ENCODE measurements around the gene CNGB1.

CNGB1 gene

DNA sequence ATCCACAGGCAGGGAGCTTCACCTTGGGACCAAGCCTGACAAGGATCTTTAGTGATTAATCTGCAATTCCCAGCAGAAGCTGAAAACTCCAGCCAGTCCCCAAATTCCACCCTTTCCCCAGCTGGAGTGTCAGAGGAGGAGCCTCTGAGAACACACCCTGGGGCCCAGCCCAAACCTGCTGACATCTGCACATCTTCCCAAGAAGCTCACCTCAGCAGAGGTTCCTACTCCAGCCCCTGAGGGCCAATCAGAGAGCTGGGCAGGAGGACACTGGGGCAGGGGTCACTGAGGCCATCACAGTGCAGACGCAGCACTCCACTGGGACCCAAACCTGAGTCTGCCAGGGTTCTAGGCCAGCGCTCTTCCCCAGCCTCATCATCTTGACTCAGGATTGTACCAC is 44.9 kb downstream of the CNGB1 start:
- FAIRE-seq, result no peak
- no peak for DNase-seq (ENCODE audit: insufficient read length, low spot score)
- TF ChIP-seq, protein P1, sequence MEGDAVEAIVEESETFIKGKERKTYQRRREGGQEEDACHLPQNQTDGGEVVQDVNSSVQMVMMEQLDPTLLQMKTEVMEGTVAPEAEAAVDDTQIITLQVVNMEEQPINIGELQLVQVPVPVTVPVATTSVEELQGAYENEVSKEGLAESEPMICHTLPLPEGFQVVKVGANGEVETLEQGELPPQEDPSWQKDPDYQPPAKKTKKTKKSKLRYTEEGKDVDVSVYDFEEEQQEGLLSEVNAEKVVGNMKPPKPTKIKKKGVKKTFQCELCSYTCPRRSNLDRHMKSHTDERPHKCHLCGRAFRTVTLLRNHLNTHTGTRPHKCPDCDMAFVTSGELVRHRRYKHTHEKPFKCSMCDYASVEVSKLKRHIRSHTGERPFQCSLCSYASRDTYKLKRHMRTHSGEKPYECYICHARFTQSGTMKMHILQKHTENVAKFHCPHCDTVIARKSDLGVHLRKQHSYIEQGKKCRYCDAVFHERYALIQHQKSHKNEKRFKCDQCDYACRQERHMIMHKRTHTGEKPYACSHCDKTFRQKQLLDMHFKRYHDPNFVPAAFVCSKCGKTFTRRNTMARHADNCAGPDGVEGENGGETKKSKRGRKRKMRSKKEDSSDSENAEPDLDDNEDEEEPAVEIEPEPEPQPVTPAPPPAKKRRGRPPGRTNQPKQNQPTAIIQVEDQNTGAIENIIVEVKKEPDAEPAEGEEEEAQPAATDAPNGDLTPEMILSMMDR (IDR thresholded peaks at IDR 0.05; ENCODE audit: insufficient read depth, missing control alignments), result no peak

DNA sequence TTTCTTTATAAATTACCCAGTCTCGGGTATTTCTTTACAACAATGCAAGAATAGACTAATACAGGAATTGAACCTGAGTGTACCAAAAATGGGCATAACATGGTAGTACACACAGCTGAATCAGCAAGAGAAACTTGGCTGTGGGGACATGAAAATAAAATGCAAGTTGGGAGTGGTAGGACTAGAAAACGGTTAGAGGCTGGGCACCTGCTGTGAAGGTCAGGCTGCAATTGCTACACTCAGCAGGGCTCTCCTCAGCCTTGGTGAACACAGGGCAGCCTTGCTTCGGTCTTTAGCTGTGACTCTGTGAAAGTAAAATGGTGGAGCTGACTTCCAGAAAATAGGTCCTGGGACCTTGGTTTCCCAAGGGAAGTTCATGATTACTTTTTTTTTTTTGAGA is 45.6 kb downstream of the CNGB1 start:
- DNase-seq (ENCODE audit: insufficient read length, low spot score) (no peak), FAIRE-seq (no peak)

DNA sequence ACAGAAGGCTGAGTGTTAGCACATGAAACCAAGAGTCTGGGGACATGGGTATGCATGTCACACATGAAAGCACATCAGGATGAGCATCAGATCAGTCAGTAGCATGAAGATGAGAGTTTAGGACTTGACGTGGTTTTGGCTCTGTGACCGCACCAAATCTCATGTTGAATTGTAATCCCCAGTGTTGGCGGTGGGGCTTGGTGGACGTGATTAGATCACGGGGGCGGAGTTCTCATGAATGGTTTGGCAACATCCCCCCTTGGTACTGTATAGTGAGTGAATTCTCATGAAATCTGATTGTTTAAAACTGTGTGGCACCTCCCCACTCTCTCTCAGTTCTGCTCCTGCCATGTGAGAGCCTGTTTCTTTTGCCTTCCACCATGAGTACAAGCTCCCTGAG is 46.4 kb downstream of the CNGB1 start:
- FAIRE-seq, result no peak
- TF ChIP-seq, protein P1 (IDR thresholded peaks at IDR 0.05; ENCODE audit: insufficient read depth, missing control alignments), result no peak

More for the DNA sequence above, 45.6 kb downstream of the CNGB1 start:
- TF ChIP-seq, protein P1 (IDR thresholded peaks at IDR 0.05; ENCODE audit: insufficient read depth, missing control alignments), result no peak

DNA sequence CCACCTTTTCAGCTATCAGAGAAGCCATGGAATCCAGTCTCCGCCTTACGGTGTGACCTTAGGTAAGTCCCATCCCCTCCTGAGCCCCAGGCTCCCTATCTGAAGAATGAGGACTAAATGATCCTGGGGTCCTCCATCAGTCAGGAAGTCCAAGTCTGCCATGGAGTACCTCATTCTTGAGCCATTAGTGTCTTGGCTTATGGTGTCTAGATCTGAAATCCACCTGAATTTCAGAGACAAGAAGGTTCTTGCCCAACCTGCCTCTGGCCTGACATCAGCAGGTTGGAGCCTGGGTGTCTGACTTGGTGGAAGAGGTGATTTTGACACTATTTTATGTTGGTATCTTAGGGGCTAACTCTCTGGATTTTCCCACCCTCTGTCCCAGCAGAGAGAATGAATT is 47.1 kb downstream of the CNGB1 start:
- TF ChIP-seq, protein P1 (IDR thresholded peaks at IDR 0.05; ENCODE audit: insufficient read depth, missing control alignments), result no peak
- DNase-seq (ENCODE audit: insufficient read length, low spot score) (no peak), FAIRE-seq (no peak)

More for the DNA sequence above, 46.4 kb downstream of the CNGB1 start:
- DNase-seq (ENCODE audit: insufficient read length, low spot score), result no peak

DNA sequence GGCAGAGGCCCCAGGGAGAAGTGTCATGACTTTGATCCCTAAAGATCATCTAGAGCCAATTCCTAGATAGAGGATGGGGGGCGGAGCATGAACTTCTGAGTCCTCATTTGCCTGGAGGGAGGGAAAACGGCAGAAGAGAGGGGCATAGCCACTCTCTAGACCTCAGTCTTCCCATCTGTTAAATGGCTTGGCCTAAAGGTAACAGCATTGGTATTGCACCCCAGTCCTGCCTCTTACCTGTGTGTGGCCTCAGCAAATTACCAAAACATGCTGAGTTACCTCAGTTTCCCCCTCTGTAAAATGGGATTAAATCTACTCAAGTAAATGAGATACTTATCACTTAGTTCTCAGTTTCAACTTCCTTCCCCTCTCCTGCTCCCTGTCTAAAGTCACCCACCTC is 47.5 kb downstream of the CNGB1 start:
- TF ChIP-seq, protein P1 (IDR thresholded peaks at IDR 0.05; ENCODE audit: insufficient read depth, missing control alignments), result no peak
- FAIRE-seq, result no peak

DNA sequence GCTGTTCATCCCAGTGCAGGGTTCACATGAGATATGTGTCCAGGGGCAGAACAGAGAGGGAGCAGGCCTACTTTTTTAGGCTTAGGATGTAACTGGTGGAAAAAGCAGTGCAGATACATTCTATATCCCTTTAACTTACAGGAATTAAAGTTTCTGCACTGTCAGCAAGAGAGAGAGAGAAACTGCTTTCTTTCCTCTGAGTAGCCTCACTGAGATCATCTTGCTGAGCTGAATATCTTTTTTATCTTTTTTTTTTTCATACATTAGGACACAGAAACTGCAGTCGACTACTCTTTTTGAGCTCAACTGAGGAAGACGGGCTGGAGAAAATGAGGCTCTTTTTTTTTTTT is 50.1 kb downstream of the CNGB1 start:
- no peak for DNase-seq (ENCODE audit: insufficient read length, low spot score)
- no peak for FAIRE-seq
- TF ChIP-seq, protein P1 (IDR thresholded peaks at IDR 0.05; ENCODE audit: insufficient read depth, missing control alignments), result no peak

More for the DNA sequence above, 47.5 kb downstream of the CNGB1 start:
- DNase-seq (ENCODE audit: insufficient read length, low spot score), result no peak

DNA sequence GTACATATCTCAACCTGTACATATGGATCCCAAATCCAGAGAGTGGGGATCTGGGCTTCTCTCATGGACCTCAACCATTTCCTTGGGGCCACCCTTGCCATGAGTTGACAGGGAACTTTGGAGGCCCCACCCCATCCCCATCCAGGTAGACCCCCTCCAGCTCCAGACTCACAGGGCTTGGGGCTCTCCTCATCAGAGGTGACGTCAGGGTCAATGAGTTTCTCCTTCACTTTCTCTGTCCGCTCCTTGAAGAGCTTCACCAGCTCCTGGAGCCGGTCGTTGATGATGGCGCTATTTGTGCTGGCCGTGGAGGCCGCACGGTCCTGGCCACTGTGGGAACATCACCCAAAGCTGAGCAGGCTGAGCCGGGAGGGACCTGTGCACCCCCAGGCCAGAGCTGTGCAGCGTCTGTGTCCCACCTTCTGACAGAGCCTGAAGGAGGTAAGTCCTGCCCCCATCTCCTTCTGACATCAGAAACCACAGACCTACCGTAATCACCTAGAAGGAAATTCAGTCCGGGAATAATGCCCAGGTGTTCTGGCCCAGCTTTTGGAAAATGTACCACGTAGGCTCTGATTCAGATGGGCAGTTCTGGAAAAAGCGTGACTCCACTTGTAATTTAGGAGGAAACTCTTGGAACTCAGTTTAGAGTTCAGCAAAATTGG is 50.6 kb downstream of the CNGB1 start:
- DNase-seq (ENCODE audit: insufficient read length, low spot score), result no peak
- FAIRE-seq, result no peak
- TF ChIP-seq, protein P1 (IDR thresholded peaks at IDR 0.05; ENCODE audit: insufficient read depth, missing control alignments), result no peak

All from D721Med (cell line).